ENCODE data around the gene AVP. TPM values are rescaled to one million over a fixed set of nuclear protein-coding genes. Genes with fewer than 3 reads are reported as not detected.

The AVP gene
- total and polyA plus RNA-seq, 2 of the 13 experiments (the other 11 are each of a cell fraction or from before 2014, with no cell fraction given), result 0.12 TPM; not detected in 1

DNA sequence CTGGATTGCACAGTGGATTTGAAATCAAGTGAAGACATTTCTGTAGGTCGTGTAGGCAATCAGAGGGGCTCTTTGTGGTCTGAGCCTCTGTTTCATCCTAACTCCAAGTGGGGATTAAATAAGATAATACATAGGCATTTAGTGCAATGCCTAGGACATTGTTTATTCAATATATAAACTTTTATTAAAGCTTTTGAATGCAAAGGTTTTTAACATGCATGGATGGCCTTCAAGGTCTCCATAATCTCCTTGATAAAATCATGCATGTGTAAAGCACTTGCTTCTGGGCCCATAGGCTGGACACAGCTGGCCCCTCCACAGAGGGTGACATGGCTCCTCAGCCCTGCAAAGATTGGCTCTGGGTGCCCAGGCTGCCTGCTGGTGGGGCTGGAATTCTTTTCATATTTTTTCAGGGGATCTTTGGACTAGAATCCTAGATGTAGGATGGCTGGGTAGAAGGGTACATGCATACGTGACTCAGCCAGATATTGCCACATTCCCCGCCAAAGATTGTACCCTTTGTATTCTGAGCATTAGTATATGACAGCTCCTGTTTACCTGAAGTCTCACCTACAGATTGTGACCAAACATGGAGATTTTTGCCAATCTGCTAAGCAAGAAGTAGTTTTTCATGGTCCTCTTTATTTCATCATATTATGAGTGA lies 19.0 kb upstream of the AVP start (continued):
- peak; percentile 88; the same call in 1 of the 2 replicates for TF ChIP-seq AHDC1 (CRISPR knock-in tag; IDR thresholded peaks at IDR 0.05; ENCODE audit: borderline replicate concordance)
- peak; percentile 74; the same call in 1 of the 2 replicates for TF ChIP-seq ZNF331 (CRISPR knock-in tag; IDR thresholded peaks at IDR 0.05)
- peak; percentile 75; the same call in 1 of the 2 replicates for TF ChIP-seq ZNF292 (CRISPR knock-in tag; IDR thresholded peaks at IDR 0.05; ENCODE audit: borderline replicate concordance, low read depth)
- 0 out of 2 replicates have a peak, but pooled peaks have one; percentile 3 for TF ChIP-seq KLF9 (CRISPR knock-in tag; IDR thresholded peaks at IDR 0.05; ENCODE audit: low read depth)
- TF ChIP-seq ZNF12 (CRISPR knock-in tag; IDR thresholded peaks at IDR 0.05), result peak; percentile 71; the same call in 1 of the 2 replicates
- TF ChIP-seq TCF7L2 (IDR thresholded peaks at IDR 0.05; ENCODE audit: low read depth, low read length), result no peak
- TF ChIP-seq PHF21A (CRISPR knock-in tag; IDR thresholded peaks at IDR 0.05), result peak; percentile 95
- peak; percentile 77; the same call in 1 of the 2 replicates for TF ChIP-seq ELF3 (CRISPR knock-in tag; IDR thresholded peaks at IDR 0.05)
- no peak for TF ChIP-seq ZFP90 (CRISPR knock-in tag; IDR thresholded peaks at IDR 0.05; ENCODE audit: borderline replicate concordance)
- no peak for TF ChIP-seq XBP1 (CRISPR knock-in tag; IDR thresholded peaks at IDR 0.05)
- TF ChIP-seq, protein P1, sequence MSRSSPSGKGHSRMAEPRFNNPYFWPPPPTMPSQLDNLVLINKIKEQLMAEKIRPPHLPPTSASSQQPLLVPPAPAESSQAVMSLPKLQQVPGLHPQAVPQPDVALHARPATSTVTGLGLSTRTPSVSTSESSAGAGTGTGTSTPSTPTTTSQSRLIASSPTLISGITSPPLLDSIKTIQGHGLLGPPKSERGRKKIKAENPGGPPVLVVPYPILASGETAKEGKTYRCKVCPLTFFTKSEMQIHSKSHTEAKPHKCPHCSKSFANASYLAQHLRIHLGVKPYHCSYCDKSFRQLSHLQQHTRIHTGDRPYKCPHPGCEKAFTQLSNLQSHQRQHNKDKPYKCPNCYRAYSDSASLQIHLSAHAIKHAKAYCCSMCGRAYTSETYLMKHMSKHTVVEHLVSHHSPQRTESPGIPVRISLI (CRISPR knock-in tag; IDR thresholded peaks at IDR 0.05; ENCODE audit: borderline replicate concordance), result peak; percentile 89; the same call in 1 of the 2 replicates
- TF ChIP-seq ZNF232 (CRISPR knock-in tag; IDR thresholded peaks at IDR 0.05; ENCODE audit: borderline replicate concordance), result peak; percentile 52; the same call in 1 of the 2 replicates
- TF ChIP-seq ZEB1 (IDR thresholded peaks at IDR 0.05; ENCODE audit: insufficient replicate concordance, low read depth), result peak; percentile 99
- no peak for TF ChIP-seq ATRX (CRISPR knock-in tag; IDR thresholded peaks at IDR 0.05; ENCODE audit: borderline replicate concordance)
- TF ChIP-seq PITX1 (CRISPR knock-in tag; IDR thresholded peaks at IDR 0.05), result peak; percentile 65; the same call in 1 of the 2 replicates
- TF ChIP-seq RAD21 (CRISPR knock-in tag; IDR thresholded peaks at IDR 0.05), result peak; percentile 39
- peak; percentile 8; the same call in 1 of the 2 replicates for TF ChIP-seq ZNF281 (CRISPR knock-in tag; IDR thresholded peaks at IDR 0.05; ENCODE audit: borderline replicate concordance)
- TF ChIP-seq ISX (CRISPR knock-in tag; conservative IDR thresholded peaks at IDR 0.05), result no peak; the same call in 1 of the 2 replicates
- TF ChIP-seq SYNCRIP (IDR thresholded peaks at IDR 0.05; ENCODE audit: insufficient read depth, low read depth, low read length), result no peak
- TF ChIP-seq SIX1 (CRISPR knock-in tag; IDR thresholded peaks at IDR 0.05; ENCODE audit: borderline replicate concordance), result peak; percentile 65; the same call in 1 of the 2 replicates

Data from HepG2 (cell line).